ENCODE data around the gene STARD10. TPM values are rescaled to one million over a fixed set of nuclear protein-coding genes. Genes with fewer than 3 reads are reported as not detected.

Gene STARD10
- total and polyA plus RNA-seq, 9 of the 15 experiments (the other 6 are each of a cell fraction or from before 2014, with no cell fraction given), result 0.15 to 52.9 (median 32.3) TPM

DNA sequence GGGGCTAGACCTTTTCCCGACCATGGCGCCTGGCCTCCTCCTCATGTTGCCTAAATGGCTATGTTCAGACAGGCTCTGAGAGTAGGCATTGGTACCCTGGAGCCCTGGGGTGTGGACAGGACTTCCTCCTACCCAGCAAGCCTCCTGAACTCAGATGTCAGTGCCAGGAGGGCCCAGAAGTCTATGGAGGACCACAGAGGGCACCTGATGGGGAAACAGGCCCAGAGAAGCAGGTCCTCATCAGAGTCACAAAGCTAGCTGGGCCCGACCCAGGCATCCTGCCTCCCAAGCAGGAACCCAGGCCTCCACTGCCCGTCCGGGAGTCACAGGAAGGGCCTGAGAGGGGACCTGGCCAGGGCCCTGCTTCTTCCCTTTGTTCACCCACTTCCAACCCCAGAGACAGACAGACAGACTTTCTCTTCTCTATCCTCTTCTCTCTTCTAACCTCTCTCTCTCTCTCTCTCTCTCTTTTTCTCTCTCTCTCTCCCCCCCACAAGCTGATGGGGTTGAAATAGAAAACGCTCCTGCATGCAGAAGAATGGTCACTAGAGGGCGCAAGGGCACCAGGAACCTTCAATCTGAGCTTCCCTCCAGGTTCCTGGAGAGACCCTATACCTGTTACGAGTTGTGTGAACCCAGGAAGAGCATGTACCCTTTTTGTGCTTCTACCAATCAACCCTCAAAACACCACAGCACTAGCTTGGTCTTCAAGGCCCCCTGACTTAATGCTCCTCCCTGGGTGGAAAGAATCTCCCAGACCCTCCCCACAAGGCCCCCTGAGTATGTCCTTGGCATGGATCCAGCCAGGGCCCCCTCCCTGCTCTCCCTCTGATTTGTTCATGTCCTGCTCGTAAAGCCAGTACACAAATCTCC is 68.8 kb downstream of the STARD10 start (continued):
- peak in 1 of 2 experiments; percentile 54; a peak in 1 of 4 replicates for TF ChIP-seq MAZ (CRISPR knock-in tag; conservative IDR thresholded peaks at IDR 0.05 in 1 of 2, IDR thresholded peaks at IDR 0.05 in 1 of 2)
- TF ChIP-seq SREBF2 (CRISPR knock-in tag; IDR thresholded peaks at IDR 0.05), result no peak

DNA sequence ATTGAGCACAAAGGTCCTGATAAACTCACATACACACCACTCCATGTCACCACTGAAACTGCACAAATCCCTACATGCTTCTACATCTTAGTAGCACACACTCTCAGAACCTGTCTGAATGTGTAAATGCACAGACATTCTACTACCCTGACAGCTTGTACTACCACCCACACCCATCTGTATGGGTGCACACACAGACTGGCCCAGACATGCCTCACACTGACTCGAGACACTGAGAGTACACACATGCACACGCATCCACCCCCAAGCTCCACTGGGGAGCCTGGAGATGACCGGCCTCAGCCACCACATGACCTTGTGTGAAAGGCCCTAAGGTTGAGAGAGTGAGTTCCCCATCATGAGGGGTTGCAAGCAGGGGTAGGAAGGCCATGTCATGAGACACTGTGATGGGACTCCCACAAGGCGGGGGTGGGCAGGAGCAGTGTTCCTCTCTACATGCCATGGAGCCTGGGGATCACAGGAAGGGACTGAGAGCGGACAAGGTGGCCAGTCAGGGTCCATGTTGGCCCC is 69.8 kb downstream of the STARD10 start:
- H3K27me3 ChIP-seq (ENCODE audit: control insufficient read depth in 2 of 2, insufficient read depth in 2 of 2, low read length in 2 of 2), result no peaks in the 10 kb centered on the region
- H3K9me1 ChIP-seq (ENCODE audit: control insufficient read depth, insufficient read depth, low read length), result peaks cover 5% of the 10 kb centered on the region
- peaks cover 60% of the 10 kb centered on the region for H3K79me2 ChIP-seq (ENCODE audit: control insufficient read depth, insufficient read depth, low read length)
- intact Hi-C loops (cut with micrococcal nuclease) (no loop called here), in situ Hi-C loops (cut with MboI) (loop anchor here (10.0 kb wide), 1 partner anchor 461 kb away; no protein-coding TSS in a partner anchor)
- H3K4me3 ChIP-seq, result no peak overlapping the region
- H3K36me3 ChIP-seq (ENCODE audit: control insufficient read depth, insufficient read depth, low read length), result peaks cover 65% of the 10 kb centered on the region
- no peak overlapping the region for H2AFZ ChIP-seq (ENCODE audit: low read depth, low read length)
- H3K9ac ChIP-seq (ENCODE audit: insufficient read depth in 1 of 2, low read depth in 2 of 2, low read length in 2 of 2), result no peak overlapping the region
- TF ChIP-seq, protein P1, sequence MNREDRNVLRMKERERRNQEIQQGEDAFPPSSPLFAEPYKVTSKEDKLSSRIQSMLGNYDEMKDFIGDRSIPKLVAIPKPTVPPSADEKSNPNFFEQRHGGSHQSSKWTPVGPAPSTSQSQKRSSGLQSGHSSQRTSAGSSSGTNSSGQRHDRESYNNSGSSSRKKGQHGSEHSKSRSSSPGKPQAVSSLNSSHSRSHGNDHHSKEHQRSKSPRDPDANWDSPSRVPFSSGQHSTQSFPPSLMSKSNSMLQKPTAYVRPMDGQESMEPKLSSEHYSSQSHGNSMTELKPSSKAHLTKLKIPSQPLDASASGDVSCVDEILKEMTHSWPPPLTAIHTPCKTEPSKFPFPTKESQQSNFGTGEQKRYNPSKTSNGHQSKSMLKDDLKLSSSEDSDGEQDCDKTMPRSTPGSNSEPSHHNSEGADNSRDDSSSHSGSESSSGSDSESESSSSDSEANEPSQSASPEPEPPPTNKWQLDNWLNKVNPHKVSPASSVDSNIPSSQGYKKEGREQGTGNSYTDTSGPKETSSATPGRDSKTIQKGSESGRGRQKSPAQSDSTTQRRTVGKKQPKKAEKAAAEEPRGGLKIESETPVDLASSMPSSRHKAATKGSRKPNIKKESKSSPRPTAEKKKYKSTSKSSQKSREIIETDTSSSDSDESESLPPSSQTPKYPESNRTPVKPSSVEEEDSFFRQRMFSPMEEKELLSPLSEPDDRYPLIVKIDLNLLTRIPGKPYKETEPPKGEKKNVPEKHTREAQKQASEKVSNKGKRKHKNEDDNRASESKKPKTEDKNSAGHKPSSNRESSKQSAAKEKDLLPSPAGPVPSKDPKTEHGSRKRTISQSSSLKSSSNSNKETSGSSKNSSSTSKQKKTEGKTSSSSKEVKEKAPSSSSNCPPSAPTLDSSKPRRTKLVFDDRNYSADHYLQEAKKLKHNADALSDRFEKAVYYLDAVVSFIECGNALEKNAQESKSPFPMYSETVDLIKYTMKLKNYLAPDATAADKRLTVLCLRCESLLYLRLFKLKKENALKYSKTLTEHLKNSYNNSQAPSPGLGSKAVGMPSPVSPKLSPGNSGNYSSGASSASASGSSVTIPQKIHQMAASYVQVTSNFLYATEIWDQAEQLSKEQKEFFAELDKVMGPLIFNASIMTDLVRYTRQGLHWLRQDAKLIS (CRISPR knock-in tag; IDR thresholded peaks at IDR 0.05), result no peak
- CTCF ChIA-PET (ENCODE audit: low intra/inter-chr PET ratio), result interaction anchor here (2.4 kb wide), 1 partner anchor 70 kb away, joined by 24 read pairs; the partner anchor contains the start of gene STARD10
- DNase-seq (ENCODE audit: extremely low read depth in 1 of 4, low spot score in 3 of 4), result no peak
- no peak overlapping the region for H3K4me2 ChIP-seq (ENCODE audit: insufficient read depth, low read length)
- peaks cover 13 to 29% of the 10 kb centered on the region in 2 experiments; a peak in 4 of 5 replicates for H3K4me1 ChIP-seq (replicated peaks in 1 of 2; ENCODE audit: control insufficient read depth in 2 of 2, insufficient read depth in 2 of 2, low read length in 2 of 2)
- no peaks in the 10 kb centered on the region for H3K9me3 ChIP-seq (replicated peaks; ENCODE audit: control insufficient read depth, insufficient read depth, low read depth, low read length)
- POLR2A ChIA-PET, result interaction anchor here (0.6 kb wide), 2 partner anchors 39 to 648 kb away, joined by 3 read pairs; no protein-coding TSS in a partner anchor
- FAIRE-seq, result no peak
- H3K27ac ChIP-seq (ENCODE audit: extremely low read depth, low read depth, low read length), result no peak overlapping the region
- no peaks in the 10 kb centered on the region for H4K20me1 ChIP-seq (replicated peaks; ENCODE audit: control insufficient read depth, insufficient read depth, low read length)
- BruUV-seq (replicated peaks), result no TSS peak
- 88% methylated on average over 5 of the region's 5 CpGs for WGBS (ENCODE audit: insufficient coverage, low coverage, missing lambda C conversion rate)
- ATAC-seq, result no peak

All from K562 (cell line).